GM19023 (cell line): ENCODE results near the gene F10.

Experiments
- ATAC-seq: cut with Tn5 transposase; IDR thresholded peaks from one replicate; pipeline ENCODE4 v1.9.1; 2021; ENCODE audit warnings: mild to moderate bottlenecking, moderate library complexity; ENCODE audit not compliant: unreplicated experiment

The F10 gene

GRCh38 chr13:113166681-113167080 is 44.1 kb downstream of the F10 start:
- no peak for ATAC-seq

GRCh38 chr13:113167155-113167554 is 44.6 kb downstream of the F10 start:
- ATAC-seq: no peak

GRCh38 chr13:113167575-113167974 is 45.0 kb downstream of the F10 start:
- no peak for ATAC-seq

- ATAC-seq: no peak
These were observed 45.6 kb downstream of the F10 start for GRCh38 chr13:113168211-113168610.

GRCh38 chr13:113169277-113170272 is 47.0 kb downstream of the F10 start:
- ATAC-seq: no peak

GRCh38 chr13:113170511-113170910 is 47.9 kb downstream of the F10 start:
- ATAC-seq: no peak

GRCh38 chr13:113171250-113172125 is 48.9 kb downstream of the F10 start:
- no peak for ATAC-seq

- no peak for ATAC-seq
These were observed 49.9 kb downstream of the F10 start for GRCh38 chr13:113172419-113172926.

- ATAC-seq: no peak
These were observed 53.7 kb downstream of the F10 start for GRCh38 chr13:113176280-113176679.

GRCh38 chr13:113176822-113177221 is 54.2 kb downstream of the F10 start:
- no peak for ATAC-seq

GRCh38 chr13:113178070-113178895 is 55.7 kb downstream of the F10 start:
- ATAC-seq: no peak

GRCh38 chr13:113178896-113179167 is 56.2 kb downstream of the F10 start:
- no peak for ATAC-seq

GRCh38 chr13:113179374-113180230 is 57.0 kb downstream of the F10 start:
- ATAC-seq: no peak

GRCh38 chr13:113182046-113182445 is 59.4 kb downstream of the F10 start:
- ATAC-seq: no peak

GRCh38 chr13:113183450-113184129 is 61.0 kb downstream of the F10 start:
- ATAC-seq: no peak

GRCh38 chr13:113184568-113185440 is 62.2 kb downstream of the F10 start:
- ATAC-seq: no peak

- ATAC-seq: peak; percentile 96
These were observed 63.7 kb downstream of the F10 start for GRCh38 chr13:113186061-113186900.
